DMS153 treated with DMSO at 0.1 percent for 48 hours (cell line): ENCODE results near the gene PDE7B.
"Not testable (repeated sequence)": the region's sequence is repeated elsewhere in the genome, so short reads cannot be mapped to it uniquely, and the experiment has no call there.

Experiments used
- DNase-seq: peaks from one replicate; lab custom pipeline; 2025; ENCODE audit not compliant: unreplicated experiment; lab: John Stamatoyannopoulos, UW

PDE7B gene

DNA sequence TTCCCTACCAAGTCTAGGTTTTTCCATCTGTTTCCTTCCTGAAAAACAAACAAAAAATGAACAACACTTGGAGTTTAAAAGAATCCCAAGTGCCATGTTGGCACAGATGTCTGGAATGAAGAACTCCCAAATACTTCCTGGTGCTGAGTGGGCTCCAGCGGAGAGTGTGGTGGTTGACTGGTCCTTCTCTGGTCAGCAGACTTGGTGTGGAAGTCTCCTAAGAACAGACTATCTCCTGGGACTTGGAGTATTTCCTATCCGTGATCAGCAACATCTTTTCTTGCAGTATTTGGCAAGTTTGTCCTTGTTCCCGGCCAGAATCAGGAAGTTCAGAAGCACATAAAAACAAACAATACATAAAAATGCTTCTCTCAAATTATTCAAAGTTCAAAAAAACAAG lies 244.5 kb downstream of the PDE7B start:
- DNase-seq: no peak

DNA sequence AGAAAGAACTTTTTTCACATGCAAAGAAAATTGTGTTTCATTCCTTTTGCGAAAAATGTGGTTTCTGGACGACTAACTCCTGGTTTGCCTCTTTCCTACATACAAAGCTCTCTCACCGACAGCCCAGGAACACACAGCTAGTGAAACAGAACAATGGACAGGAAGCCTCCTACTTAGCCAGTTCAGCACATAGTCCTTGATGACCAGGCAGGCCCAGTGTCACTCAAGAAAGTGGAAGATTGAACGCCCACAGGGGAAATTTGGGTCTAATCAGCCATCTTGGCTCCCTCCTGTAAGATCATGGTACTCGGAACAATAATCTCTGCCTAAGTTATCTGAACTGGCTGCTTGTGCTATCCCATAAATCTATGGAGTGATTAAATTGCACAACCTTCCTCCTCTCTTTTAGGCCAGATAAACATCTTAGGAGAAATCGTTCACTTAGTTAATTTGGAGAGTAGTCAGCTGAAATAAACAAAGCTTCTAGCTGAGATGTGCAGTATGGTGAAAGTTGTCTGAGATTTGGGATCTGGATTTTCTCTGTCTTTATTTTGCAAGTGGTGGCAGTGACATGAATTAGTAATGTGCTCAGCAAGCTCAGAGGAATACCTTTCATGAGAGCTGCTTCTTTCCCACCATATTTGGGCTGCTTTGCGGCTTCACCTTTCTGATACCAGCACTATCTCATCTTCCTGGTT lies 251.6 kb downstream of the PDE7B start:
- no peak for DNase-seq

DNA sequence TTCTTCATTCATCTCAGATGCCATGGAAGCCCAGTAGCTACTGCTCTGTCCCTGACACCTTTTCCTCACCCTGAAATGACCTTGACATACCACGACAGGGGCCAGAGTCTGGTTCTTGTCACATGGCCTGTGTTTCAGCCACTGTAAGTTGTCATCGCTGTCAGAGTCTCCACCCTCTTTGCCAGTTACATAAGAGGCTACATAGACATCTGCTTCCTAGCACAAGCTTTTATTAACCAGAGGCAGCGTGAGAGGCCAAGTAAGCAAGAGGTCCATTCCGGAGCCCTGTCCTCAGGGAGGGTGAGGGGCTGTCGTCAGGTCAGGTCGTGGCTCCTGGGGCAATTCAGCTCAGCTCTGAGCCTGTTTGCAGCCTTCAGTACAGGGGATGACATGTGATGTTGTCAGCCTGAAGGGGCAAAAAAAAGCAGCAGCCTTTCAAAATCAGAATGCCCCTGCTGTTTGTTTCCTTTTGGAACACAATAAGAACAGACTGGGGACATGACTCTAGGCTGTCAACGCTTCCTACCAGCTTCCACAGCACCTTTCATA lies 252.3 kb downstream of the PDE7B start:
- DNase-seq: no peak

DNA sequence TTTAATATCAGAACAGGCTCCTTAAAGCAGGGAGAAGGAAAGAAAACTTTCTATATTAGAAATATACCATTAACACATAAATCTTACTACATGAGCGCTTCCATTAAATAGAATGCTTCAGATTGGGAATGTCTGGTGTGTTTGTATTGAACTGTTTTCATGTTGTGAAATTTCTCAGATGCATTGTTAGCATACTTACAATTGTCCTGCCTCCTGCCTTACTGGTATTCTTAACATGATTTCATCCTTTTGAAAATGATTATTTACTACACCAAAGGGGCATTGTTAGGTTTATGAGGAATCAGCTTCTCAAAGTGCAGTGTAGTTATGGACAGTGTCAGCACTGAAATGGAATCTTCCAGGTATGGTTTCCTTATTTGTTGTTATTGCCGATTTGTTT lies 253.1 kb downstream of the PDE7B start:
- no peak for DNase-seq

DNA sequence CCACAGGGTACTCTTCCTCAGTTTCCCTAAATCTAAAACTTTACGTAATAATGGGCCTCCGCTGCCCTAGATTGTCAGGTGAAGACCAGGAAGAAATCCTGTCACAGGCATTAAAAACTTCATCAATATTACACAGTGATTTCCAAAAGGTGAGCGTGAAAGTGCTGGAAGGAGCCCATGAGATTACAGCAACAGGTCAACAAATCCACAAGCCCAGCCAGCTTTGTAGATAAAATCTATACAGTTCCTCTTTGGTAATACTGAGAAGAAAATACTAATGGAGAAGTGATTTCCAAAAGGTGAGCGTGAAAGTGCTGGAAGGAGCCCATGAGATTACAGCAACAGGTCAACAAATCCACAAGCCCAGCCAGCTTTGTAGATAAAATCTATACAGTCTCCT lies 254.3 kb downstream of the PDE7B start:
- not testable (repeated sequence) for DNase-seq

DNA sequence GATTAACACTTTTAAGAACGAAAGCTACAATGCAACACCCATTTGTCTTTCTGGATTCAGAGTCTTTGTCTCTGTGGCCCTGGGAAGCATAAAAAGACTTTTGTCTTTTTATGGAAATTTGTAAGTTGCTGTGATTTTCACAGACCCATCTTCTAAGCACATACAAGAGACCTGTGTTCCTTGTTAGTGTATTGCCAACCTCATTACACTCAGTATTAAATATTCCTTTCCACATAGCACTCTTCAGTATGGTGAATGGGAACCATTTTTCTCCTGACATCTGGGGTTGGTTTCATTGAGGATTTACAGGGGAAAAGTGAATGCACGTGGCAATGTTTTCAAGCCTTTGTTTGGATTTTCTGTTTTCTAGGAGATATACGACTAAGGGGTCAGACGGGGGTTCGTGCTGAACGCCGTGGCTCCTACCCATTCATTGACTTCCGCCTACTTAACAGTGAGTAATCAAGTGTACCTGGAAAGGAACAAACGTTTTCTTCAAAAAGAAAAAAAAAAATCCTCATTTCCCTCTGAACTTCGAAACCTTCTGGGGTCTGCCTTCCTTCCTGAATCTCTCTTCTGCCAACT lies 257.0 kb downstream of the PDE7B start:
- DNase-seq: no peak

DNA sequence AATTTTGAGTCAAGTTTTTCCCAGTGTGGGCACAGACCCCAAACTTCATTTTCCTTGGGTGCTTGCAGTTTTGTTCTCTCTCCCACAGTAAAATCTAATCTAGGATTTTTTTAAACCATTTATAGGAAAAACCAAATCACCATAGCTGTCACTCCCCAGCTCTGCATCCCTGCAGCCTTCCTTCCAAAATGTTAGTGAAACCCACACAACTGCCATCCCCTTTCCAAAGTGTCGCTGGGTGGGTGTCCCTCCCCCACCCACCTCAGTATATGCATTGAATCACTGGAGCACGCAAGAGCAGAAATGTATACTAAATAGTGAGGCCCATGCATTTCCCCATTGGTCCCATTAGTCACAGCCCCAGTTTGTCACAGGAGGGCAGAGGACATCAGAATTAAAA lies 260.3 kb downstream of the PDE7B start:
- DNase-seq: no peak

DNA sequence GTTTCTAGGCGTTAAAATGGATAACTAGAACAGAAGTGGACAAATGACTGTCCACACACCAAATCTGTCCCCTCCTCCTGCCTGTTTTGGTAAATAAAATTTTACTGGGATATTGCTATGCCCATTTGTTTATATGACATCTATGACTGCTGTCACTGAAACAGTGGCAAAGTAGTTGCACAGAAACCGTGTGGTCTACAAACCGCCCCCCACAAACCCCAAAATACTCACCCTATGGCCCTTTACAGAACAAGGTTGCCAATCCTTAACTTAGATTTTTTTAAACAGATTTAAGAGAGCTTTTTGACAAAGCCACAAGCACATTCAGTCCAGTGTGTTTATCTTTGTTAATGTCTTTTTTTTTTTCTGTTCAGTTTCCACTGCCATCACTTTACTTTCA lies 260.8 kb downstream of the PDE7B start:
- no peak for DNase-seq

DNA sequence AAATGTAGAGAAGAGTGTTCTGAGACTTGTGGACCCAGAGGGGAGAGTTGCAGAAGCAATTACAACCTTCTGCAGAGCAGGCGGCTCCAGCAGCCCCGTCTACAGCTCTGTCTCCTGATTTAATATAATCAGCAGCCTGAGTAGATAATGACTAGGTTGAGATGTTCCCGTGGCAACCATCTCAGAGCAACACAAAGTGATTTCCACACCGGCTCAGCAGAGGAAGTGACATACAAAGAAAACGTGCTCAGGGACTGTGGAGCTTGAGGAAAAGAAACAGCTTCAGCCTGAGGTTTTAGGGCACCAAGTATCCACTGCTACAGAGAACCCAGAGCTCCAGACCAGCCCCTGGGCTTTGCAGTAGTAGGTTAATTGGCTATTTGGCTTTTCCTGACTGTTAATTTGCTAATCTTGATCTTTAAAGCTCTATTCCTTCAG lies 262.3 kb downstream of the PDE7B start:
- peak; percentile 91 for DNase-seq

DNA sequence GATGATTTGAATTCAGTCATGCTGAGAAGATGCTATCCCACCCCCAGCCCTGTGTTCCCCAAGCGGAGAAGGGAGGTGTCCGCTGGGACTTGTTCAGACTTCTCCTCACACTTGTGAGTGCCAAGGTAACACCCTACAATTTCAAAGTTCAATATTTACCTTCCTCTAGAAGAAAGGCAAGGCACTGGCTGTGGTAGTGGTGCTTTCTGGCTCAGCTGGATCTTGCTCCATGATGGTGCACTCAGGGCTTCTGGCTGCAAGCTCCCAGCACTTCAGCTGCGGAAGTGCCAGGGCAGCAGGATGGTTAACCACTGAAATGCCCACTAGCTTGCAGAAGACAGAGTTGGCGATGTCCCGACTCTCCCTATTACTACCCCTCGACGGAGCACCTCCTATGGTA lies 263.2 kb downstream of the PDE7B start:
- no peak for DNase-seq

DNA sequence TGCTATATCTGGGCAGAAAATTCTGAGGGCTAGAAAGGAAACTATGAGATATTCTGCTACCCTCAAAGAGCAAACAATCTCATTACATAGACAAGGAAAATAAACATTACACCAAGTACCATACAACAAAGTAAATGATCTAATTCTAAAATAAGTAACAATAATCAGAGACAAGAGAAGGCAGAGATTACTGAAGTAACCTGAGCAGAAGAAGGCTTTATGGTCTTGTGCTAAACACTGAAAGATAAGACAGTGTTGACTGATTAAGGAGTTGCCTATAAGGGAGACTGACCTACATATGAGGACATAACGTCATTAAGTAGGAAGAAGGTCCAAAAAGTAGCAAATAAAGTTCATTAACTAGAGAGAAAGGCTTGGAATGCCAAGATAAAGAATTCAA lies 264.4 kb downstream of the PDE7B start:
- DNase-seq: no peak

DNA sequence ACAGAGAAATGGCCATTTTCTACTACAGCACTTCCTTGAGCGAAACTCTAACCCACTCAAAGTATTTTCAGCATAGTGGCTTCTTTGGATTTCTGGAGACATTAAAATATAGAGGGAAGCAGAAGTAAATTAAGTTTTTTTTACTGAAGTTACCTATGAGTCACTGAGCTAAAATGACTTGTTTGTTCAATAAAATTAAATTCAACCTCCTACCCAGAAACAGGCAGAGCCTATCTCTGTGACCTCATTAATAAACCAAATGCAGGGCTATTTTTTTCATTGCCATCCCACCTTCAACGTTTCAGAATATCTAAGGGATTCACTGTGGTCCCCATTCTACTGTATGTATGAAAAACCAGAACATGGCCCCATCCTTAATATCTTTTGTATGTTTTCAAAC lies 265.6 kb downstream of the PDE7B start:
- DNase-seq: no peak

DNA sequence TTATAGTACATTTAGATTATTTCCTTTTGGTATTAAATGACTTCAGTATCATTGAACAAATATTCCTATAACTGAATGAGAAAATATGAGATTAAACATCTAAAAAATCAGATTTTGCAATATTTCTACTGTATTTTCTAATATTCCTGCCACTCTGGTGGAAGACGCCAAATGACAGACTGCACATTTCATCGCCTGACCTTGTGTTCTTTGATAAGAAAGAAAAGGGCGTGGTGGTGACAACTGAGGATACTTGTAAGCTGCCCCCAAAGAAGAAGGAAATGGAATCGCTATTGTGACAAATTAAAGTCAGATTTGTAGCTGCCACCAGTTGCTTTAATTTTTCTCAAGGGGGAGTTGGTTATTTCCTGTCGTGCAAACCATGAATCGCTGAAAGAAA lies 267.3 kb downstream of the PDE7B start:
- DNase-seq: no peak

DNA sequence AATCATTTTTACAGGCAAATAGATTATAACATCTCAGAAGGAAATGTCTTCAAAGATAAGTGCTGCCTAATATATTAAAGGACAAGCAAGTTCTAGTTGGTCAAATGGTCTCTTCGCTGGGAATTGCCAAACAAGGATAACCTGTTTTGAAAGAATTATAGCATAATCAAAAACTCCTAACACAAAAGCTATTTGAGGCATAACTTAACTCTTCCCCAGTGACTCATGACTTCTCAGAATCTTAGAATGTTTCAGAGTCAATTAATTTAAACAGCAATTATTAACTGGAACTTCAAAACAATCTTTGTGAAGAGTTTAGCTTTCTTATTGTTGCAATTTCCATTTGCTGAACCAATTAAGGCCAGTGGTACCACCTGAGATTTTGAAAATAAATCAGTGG lies 272.0 kb downstream of the PDE7B start:
- DNase-seq: no peak

DNA sequence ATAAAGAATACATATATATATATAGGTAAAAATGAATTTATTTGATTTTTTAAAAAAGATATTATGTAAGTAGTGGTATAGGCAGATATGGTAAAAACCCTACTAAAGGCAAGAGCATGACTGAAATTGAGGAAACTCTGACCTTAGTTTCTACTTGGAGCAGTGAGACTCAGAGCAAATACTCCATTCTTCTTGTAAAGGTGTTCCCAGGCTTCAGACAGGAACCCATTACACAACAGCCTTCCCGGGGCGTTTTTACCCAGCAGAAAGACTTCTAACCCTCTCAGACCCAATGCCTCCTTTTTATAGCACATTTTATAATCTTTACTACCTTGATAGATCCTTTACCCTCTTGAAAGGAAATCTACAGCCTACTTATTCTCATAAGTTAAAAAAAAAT lies 274.1 kb downstream of the PDE7B start:
- no peak for DNase-seq

DNA sequence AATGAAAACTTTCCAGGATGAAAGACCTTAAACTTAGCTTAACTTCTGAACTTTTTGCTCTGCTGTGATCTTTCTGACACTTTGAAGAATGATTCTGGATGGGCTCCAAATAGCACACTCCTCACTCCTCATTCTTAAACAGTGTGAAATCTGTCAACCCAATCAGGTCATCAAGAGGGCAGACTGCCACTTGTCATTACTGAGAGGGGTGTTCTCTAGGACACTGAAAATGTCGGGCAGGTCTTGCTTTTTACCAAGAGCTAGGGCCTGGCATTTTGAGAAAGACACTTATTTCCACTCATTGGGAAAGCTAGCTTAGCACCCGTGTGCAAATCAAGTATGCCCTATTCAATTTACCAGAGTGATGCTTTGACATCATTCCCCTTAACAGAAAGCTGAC lies 276.4 kb downstream of the PDE7B start:
- DNase-seq: no peak

DNA sequence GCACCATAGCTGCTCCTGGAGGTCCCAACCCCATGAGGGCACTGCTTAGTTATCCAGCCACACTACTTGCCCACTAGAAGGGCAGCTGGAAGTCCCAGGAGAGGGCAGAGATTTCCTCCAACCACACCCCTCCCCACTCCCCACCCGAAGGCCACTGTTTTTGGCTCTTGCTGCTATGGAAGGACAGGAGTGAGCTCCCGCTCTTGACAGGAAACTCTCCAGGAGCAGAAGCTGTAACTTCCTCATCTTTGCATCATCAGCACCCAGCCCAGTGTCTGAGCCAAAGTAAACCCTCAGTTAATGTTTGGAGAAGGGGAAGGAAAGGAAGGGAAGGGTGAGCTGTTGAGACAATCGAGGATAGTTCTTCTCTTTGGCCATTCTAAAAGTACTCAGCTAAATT lies 277.9 kb downstream of the PDE7B start:
- no peak for DNase-seq

DNA sequence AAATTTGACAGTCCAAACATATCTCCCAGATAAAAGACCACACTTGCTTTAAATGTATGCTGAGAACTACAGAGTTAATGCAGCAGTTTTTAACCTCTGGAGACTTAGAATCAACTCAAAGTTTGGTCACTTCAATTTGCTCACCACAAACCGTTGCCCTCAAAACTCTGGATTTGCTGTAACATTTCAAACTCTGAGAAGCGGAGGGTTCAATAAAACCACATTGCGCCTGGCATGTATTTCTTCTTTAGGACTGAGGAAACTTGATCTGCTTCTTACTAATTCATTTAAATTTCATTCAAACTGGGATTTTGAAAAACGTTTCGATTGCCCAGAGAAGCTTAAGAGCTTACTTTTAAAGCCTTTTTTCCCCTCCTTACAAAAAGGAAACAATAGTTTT lies 282.8 kb downstream of the PDE7B start:
- no peak for DNase-seq

DNA sequence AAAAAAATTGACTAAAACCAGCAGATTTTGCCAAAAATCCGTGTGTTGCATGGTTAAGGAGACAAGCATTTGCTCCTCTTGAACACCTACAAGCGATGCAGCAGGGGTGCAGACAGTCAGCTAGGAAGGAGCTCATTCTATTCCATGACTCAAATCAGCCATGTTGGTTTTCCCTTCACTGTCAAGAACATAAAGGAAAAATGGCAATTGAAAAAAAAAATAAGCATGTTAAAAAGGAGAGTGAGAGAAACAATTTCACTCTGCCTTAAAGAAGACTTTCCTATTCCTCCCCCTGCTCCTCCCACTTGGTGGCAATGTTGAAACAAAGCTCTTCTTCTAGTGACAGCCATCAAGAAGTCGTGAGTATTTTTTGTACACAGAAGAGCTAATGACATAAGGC lies 283.2 kb downstream of the PDE7B start:
- no peak for DNase-seq

DNA sequence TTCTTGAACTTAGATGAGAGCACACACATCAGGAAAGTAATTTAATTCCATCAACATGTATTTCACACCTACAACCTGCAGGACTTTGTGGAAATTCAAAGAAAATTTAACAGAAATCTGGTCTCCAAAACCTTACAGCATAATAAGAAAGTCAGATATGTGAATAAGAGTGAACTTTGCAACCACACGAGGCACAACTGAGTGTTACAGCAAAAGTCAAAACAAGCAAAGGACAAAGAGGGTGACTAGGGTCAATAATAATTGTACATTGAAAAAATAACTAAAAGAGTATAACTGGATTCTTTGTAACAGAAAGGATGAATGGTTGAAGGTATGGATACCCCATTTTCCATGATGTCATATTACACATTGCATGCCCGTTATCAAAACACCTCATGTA lies 284.8 kb downstream of the PDE7B start:
- DNase-seq: no peak

DNA sequence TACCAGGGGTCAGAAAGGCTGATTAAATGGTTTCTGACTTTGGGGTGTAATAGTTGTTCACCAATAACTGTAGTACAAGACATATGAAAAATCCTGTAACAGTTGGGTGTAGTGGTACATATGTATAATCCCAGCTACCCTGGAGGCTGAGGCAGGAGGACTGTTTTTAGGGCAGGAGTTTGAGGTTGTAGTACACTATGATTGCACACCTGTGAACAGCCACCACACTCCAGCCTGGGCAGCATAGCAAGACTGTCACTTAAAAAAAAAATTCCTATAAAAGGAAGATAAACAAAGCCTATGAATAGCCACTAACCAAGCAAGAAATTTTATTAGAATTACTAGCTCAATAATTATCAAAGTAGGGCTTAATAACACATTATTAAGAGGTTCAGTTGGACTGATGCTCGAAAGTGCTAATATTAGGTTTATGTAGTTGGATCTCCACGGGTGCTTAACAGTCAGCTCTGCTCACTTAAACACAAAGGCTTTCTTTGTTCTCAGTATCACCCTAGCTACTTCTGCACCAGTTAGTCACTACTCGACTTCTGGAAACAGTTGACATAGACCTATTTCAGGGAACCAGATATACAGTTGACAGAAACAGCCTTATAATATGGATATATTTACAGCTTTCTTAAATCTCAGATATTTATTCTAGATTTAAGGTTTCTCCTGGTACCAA lies 285.6 kb downstream of the PDE7B start:
- DNase-seq: no peak

DNA sequence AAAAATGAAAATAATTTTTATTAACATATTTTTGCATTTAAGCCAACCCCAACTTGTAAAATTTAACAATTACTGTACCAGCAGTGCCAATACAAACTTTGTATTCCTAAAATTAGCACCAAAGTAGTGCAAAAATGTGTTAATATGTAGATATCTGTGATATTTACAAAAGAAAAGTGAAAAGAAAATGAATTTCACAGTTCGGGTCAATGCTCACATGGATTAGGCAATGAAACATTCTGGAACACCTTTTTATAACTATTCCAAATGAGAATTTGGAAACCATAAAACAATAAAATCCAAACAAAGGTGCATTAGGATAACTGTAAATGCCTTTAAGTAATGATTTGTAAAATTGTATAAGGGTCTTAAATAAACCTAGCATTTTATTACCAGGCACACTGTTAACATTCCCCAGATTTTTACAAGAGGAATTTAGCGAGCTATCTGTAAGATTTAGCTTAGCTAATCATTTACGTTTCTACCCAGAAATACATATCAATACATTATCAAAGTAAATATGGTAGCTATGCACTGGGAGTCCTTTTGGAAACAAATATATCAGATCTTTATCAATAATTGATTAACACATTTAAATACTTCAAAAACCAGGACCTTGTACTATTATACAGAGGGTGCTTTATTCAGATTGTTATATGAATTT lies 286.4 kb downstream of the PDE7B start:
- no peak for DNase-seq
